K562 (cell line): ENCODE data around the gene TAF4. TPM values are rescaled to one million over a fixed set of nuclear protein-coding genes. Genes with fewer than 3 reads are reported as not detected.
A peak's percentile ranks its signal among the peaks of the same experiment; 100 is the strongest.

Experiments
- BCOR ChIP-seq: fragments of 450-650 bp; IDR thresholded peaks from 2 replicates; pipeline ENCODE4 v1.6.1; 2016
- CREM ChIP-seq: IDR thresholded peaks from 2 replicates; pipeline ENCODE4 v1.6.1; 2014; ENCODE audit warnings: antibody characterized with exemption, low read depth
- HIVEP1 ChIP-seq: fragments of 250-450 bp; sonication (Bioruptor Pico); IDR thresholded peaks from 2 replicates; pipeline ENCODE4 v1.4.0; 2020; ENCODE audit warnings: mild to moderate bottlenecking
- KDM1A ChIP-seq, 2 experiments: fragments of 450-650 bp; IDR thresholded peaks; 2 replicates each; pipeline ENCODE4 v1.6.1; 2016; ENCODE audit warnings: mild to moderate bottlenecking in 2 of 2
- PKNOX1 ChIP-seq: fragments of 450-650 bp; IDR thresholded peaks from 2 replicates; pipeline ENCODE4 v1.6.1; 2016
- POLR2A ChIP-seq: fragments of 450-650 bp; conservative IDR thresholded peaks from 2 replicates; pipeline ENCODE4 v1.6.1; 2016
- POLR3G ChIP-seq: IDR thresholded peaks from 2 replicates; pipeline ENCODE4 v1.6.1; 2011; ENCODE audit not compliant: insufficient read length, insufficient replicate concordance; ENCODE audit errors: extremely low read depth
- TBP ChIP-seq: optimal IDR thresholded peaks from 2 replicates; pipeline ENCODE3; 2011; ENCODE audit warnings: low read depth, low read length, improper control_type of control experiment
- TEAD1 ChIP-seq, 2 experiments: fragments of 450-650 bp in 1 of 2; sonication (generic) in 1 of 2; formaldehyde crosslinking; IDR thresholded peaks; 2 replicates each; pipeline versions ENCODE4 v1.4.0 to v1.8.0; 2020 to 2022; ENCODE audit warnings: mild to moderate bottlenecking in 2 of 2, missing genetic modification reagents in 1 of 2
- ZNF707 ChIP-seq: fragments of 250-450 bp; sonication (Bioruptor Pico); conservative IDR thresholded peaks from 2 replicates; pipeline ENCODE4 v1.8.0; 2022; ENCODE audit warnings: inconsistent platforms, mild to moderate bottlenecking, moderate library complexity
- polyA plus RNA-seq, 8 experiments: library from polyadenylated mRNA; depleted of rRNA in 4 of 8; stranded (reverse) in 5 of 8; unstranded in 3 of 8; fragments of >200 nt; fragmentation: Nextera tagmentation in 2 of 8; fragmentation: Illumina TruSeq in 1 of 8; extraction: Ambion mirVana in 2 of 8; extraction: Trizol in 1 of 8; gene quantifications; 2 replicates each; pipeline versions ENCODE4 v1.2.1 to v1.2.3, GENCODE V29; 2011 to 2014; ENCODE audit warnings: inconsistent platforms in 1 of 8, missing spikeins in 1 of 8
- total RNA-seq, 7 experiments: library from RNA; depleted of rRNA in 6 of 7; stranded (reverse); fragments of >200 nt in 6 of 7; fragmentation: Illumina TruSeq in 2 of 7; extraction: Trizol in 2 of 7; gene quantifications; 2 replicates each; pipeline versions ENCODE4 v1.2.1 to v1.2.3, GENCODE V29; 2011 to 2021; ENCODE audit warnings: low replicate concordance in 1 of 7
- TF ChIP-seq, protein P1 (sequence below): sonication (generic); formaldehyde crosslinking; IDR thresholded peaks from 2 replicates; pipeline ENCODE4 v1.8.0; 2022; ENCODE audit warnings: mild to moderate bottlenecking, missing genetic modification reagents

The TAF4 gene
- total and polyA plus RNA-seq, 9 of the 15 experiments (the other 6 are each of a cell fraction or from before 2014, with no cell fraction given) = 0.44 to 28.3 (median 5.6) TPM

DNA sequence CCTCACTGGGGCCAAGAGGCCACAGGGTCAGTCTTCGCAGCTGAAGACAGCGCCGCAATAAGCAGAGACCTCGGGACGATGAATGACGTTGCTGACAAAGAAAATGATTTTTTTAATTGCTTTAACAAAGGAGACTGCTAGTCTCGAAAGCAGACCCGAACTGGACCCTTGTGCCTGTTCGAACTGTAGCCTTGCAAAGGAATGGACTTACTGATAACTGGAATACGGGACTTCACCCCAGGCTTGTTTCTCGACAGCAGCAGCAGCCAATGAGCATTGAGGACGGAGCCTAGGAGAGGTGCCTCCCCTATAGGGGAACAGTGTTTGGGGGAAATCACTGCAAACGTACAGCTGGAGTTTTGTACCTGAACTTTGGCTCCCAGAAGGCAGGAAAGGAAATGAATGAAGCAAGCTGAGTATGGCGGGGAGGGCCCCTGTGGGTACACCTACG, 1.3 kb upstream of the TAF4 start (continued):
- TF ChIP-seq, protein P1, sequence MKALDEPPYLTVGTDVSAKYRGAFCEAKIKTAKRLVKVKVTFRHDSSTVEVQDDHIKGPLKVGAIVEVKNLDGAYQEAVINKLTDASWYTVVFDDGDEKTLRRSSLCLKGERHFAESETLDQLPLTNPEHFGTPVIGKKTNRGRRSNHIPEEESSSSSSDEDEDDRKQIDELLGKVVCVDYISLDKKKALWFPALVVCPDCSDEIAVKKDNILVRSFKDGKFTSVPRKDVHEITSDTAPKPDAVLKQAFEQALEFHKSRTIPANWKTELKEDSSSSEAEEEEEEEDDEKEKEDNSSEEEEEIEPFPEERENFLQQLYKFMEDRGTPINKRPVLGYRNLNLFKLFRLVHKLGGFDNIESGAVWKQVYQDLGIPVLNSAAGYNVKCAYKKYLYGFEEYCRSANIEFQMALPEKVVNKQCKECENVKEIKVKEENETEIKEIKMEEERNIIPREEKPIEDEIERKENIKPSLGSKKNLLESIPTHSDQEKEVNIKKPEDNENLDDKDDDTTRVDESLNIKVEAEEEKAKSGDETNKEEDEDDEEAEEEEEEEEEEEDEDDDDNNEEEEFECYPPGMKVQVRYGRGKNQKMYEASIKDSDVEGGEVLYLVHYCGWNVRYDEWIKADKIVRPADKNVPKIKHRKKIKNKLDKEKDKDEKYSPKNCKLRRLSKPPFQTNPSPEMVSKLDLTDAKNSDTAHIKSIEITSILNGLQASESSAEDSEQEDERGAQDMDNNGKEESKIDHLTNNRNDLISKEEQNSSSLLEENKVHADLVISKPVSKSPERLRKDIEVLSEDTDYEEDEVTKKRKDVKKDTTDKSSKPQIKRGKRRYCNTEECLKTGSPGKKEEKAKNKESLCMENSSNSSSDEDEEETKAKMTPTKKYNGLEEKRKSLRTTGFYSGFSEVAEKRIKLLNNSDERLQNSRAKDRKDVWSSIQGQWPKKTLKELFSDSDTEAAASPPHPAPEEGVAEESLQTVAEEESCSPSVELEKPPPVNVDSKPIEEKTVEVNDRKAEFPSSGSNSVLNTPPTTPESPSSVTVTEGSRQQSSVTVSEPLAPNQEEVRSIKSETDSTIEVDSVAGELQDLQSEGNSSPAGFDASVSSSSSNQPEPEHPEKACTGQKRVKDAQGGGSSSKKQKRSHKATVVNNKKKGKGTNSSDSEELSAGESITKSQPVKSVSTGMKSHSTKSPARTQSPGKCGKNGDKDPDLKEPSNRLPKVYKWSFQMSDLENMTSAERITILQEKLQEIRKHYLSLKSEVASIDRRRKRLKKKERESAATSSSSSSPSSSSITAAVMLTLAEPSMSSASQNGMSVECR = 0 out of 2 replicates have a peak, but pooled peaks have one; percentile 17
- TF ChIP-seq HIVEP1 (CRISPR knock-in tag) = no peak
- no peak for TF ChIP-seq POLR3G
- no peak for TF ChIP-seq ZNF707
- TF ChIP-seq POLR2A = 0 out of 2 replicates have a peak, but pooled peaks have one; percentile 48
- peak in 1 of 2 experiments; percentile 42; a peak in 1 of 4 replicates for TF ChIP-seq KDM1A (IDR thresholded peaks at IDR 0.05)
- peak; percentile 72; the same call in 1 of the 2 replicates for TF ChIP-seq PKNOX1
- TF ChIP-seq BCOR = no peak
- 0 out of 4 replicates have a peak, but pooled peaks of 1 of the 2 experiments have one; percentile 24 for TF ChIP-seq TEAD1 (CRISPR knock-in tag; IDR thresholded peaks at IDR 0.05)
- TF ChIP-seq TBP = peak; percentile 25
- TF ChIP-seq CREM = 0 out of 2 replicates have a peak, but pooled peaks have one; percentile 28
